SK-N-MC (cell line): Measurements from ENCODE around the gene PLEKHA7.

ENCODE experiments used
- DNase-seq: peaks from one replicate; pipeline ENCODE4 v3.0.0-alpha.2; 2011; ENCODE audit warnings: low read depth, low spot score
- H3K27ac ChIP-seq: fragments of 200-600 bp; sonication (generic); 2 replicates; pipeline ENCODE4 v1.5.1; 2016; ENCODE audit warnings: mixed run types
- H3K36me3 ChIP-seq: fragments of 200-600 bp; sonication (generic); 2 replicates; pipeline ENCODE4 v1.6.1; 2017; ENCODE audit warnings: antibody characterized with exemption, low read length, mixed read lengths; ENCODE audit not compliant: insufficient read depth
- H3K4me3 ChIP-seq: fragments of 200-600 bp; sonication (generic); 2 replicates; pipeline ENCODE4 v1.5.1; 2016
- H3K9ac ChIP-seq: fragments of 200-600 bp; sonication (generic); 2 replicates; pipeline ENCODE4 v1.8.0; 2017; ENCODE audit warnings: mixed run types, mixed read lengths; ENCODE audit not compliant: insufficient read length
- H3K9me3 ChIP-seq: fragments of 200-600 bp; sonication (generic); 2 replicates; pipeline ENCODE4 v1.6.1; 2017; ENCODE audit warnings: low read depth, mild to moderate bottlenecking, antibody characterized with exemption, low read length, moderate library complexity, mixed read lengths
- EZH2 ChIP-seq: fragments of 200-600 bp; sonication (generic); IDR thresholded peaks from one replicate; pipeline ENCODE4 v1.6.1; 2017; ENCODE audit warnings: antibody characterized with exemption
- FOXP2 ChIP-seq: optimal IDR thresholded peaks from 2 replicates; pipeline ENCODE3; 2011; ENCODE audit warnings: mild to moderate bottlenecking, moderate library complexity; ENCODE audit not compliant: insufficient read depth; ENCODE audit errors: extremely low read length, control extremely low read depth
- POLR2AphosphoS5 ChIP-seq: IDR thresholded peaks from 2 replicates; pipeline ENCODE4 v1.6.1; 2012; ENCODE audit warnings: mild to moderate bottlenecking, low read depth, low read length, borderline replicate concordance

The PLEKHA7 gene

DNA sequence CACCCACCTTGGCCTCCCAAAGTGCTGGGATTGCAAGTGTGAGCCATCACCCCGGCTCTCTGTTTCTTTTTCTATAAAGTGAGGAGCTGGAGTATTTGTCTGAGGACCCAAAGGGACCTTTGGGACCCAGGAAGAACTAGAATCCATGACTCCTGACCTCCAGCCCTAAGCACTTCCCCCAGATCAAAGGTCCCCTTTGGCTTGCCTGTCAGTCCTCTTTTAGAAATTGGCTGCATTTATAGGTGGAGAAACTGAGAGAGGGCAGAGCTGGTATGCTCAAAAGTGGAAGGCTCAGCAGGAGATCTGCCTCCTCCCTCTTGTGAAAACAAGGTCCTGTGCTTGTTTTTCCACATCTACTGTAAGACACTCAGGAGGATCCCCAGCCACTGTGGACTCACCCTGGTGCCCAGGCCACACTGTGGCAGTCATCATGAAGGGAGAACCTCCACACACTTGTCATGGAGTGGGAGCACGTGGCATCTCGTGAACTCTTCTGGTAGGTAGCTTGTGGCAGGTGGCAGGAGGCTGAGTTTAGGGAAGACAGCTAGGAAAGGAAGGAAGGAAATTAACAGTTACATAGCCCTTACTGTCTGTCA, 12.4 kb upstream of the PLEKHA7 start:
- H3K36me3 ChIP-seq = no peaks in the 10 kb centered on the region
- no peak overlapping the region for H3K9ac ChIP-seq
- H3K27ac ChIP-seq = no peak overlapping the region
- TF ChIP-seq EZH2 = no peak
- TF ChIP-seq POLR2AphosphoS5 = no peak
- no peak for TF ChIP-seq FOXP2
- H3K4me3 ChIP-seq = no peak overlapping the region
- no peak for DNase-seq
- H3K9me3 ChIP-seq = no peaks in the 10 kb centered on the region

DNA sequence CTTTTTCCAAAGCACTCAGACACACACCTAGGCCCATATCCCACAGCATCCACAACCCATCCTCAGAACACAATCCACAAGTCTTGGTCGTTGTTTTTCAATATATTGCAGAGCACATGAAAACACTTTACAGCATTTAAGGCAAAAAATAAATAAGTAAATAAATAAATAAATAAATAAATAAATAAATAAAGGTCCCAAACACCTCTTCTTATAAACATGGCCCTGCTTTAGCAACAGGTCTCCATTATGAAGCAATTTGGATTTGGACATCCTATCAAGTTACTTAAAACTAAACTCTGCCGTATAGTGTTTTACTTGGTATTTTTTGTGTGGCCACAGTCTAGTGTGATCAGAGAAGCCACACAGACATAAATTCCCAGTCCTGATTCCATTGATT, 10.7 kb upstream of the PLEKHA7 start:
- no peaks in the 10 kb centered on the region for H3K9me3 ChIP-seq
- H3K4me3 ChIP-seq = no peak overlapping the region
- no peak for DNase-seq
- no peak overlapping the region for H3K27ac ChIP-seq
- TF ChIP-seq FOXP2 (no peak), EZH2 (no peak), POLR2AphosphoS5 (no peak)
- no peaks in the 10 kb centered on the region for H3K36me3 ChIP-seq
- H3K9ac ChIP-seq = no peak overlapping the region

DNA sequence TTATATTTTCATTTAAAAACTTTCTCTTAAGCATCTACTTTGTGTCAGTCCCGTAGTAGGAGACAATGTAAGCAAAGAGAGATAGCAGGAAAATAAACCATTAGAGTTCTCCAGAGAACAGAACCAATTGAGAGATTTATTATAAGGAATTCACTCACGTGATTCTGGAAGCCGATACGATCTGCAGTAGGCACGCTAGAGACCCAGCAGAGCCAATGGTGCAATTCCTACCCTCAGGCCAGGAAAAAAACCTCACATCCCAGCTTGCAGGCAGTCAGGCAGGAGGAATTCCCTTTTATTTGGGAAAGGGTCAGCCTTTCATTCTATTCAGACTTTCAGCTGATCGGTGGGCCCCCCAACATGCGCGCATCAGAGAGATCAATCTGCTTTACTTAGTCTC, 7.3 kb upstream of the PLEKHA7 start:
- Histone ChIP-seq H3K9ac (no peak overlapping the region), H3K27ac (peak overlapping the region; percentile 78), H3K4me3 (peak overlapping the region; percentile 60), H3K9me3 (no peaks in the 10 kb centered on the region), H3K36me3 (no peaks in the 10 kb centered on the region)
- TF ChIP-seq POLR2AphosphoS5 = no peak
- no peak for TF ChIP-seq EZH2
- TF ChIP-seq FOXP2 = no peak
- peak; percentile 84 for DNase-seq

DNA sequence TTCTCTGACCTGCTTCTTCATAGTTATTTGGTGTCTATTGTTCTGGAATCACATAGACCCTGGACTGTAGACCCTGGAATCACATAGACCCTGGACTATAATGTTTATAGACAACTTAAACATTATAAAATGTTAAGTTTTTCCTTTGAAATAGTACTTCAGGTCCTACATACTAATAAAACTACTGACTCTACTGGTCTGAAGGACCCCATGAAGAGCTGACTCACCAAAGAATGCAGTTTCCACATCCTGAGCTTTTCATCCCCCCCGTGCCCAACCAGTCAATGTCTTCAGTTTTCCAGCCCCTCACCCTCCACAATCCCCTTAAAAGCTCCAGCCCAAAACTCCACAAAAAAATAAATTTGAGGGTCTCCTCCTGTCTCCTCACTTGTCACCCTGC, 6.6 kb upstream of the PLEKHA7 start:
- no peak for TF ChIP-seq FOXP2
- no peak for TF ChIP-seq POLR2AphosphoS5
- no peak for TF ChIP-seq EZH2
- H3K9ac ChIP-seq = peak overlapping the region; percentile 30
- H3K36me3 ChIP-seq = no peaks in the 10 kb centered on the region
- H3K4me3 ChIP-seq = peak overlapping the region; percentile 60
- no peaks in the 10 kb centered on the region for H3K9me3 ChIP-seq
- no peak for DNase-seq
- H3K27ac ChIP-seq = peak overlapping the region; percentile 78

- H3K27ac ChIP-seq = no peak overlapping the region
- H3K9ac ChIP-seq = no peak overlapping the region
- no peak for TF ChIP-seq EZH2
- TF ChIP-seq FOXP2 = no peak
- no peak for TF ChIP-seq POLR2AphosphoS5
- DNase-seq = no peak
- H3K9me3 ChIP-seq = no peaks in the 10 kb centered on the region
- H3K4me3 ChIP-seq = no peak overlapping the region
- no peaks in the 10 kb centered on the region for H3K36me3 ChIP-seq
Observed at GRCh38 chr11:17019232-17019631, 5.0 kb upstream of the PLEKHA7 start.

DNA sequence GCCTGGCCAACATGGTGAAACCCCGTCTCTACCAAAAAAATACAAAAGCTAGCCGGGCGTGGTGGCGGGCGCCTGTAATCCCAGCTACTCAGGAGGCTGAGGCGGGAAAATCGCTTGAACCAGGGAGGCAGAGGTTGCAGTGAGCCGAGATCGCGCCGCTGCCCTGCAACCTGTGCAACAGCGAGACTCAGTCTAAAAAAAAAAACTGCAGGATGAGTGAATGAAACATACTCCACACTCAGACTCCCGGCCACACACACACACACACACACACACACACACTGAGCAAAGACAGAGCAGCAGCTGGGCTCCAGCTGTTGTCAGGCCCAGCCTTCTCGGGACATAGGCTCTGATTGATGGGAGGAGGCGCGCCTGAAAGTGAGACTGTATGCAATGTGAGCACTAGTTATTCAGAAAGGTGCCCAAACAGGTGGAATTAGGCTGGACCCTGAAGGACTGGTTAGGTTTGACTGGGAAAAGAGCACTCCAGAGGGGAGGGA, 1.5 kb upstream of the PLEKHA7 start:
- no peak overlapping the region for H3K9ac ChIP-seq
- DNase-seq = no peak
- H3K36me3 ChIP-seq = no peaks in the 10 kb centered on the region
- H3K27ac ChIP-seq = no peak overlapping the region
- H3K9me3 ChIP-seq = no peaks in the 10 kb centered on the region
- no peak overlapping the region for H3K4me3 ChIP-seq
- TF ChIP-seq FOXP2 (no peak), POLR2AphosphoS5 (no peak), EZH2 (no peak)

DNA sequence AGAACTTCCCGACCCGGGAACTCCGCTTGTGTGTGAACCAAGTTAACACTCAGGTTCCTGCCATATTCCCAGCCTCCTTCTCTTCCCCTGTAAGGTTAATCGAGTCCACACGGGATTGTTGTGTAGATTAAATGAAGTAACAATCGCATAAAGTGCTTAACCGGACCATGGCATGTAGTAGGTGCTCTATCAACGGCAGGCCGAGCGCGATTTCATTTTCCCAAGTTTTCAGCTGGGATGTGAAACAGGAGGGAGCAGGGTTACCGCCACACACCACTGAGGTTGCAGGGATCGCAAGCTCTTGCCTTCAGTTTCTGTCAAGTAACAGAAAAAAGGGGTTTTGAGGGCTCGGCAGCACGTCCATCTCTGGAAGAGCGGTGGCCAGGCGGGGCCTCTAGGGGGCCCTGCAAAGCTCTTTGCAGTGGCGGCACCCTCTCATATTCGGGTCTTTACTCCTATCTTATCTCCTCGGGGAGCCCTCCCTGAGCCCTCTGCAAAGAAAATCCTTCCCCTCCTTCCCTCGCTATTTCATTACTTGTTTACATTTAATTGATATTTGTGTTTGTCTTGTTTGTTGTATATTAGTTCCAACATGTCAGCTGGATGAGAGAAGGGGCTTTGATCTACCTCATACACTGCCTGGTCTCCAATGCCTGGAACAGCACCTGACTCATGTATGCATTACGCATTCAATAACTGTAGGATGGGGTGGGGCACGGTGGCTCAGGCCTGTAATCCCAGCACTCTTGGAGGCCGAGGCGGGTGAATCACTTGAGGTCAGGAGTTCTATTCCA, 816 bp upstream of the PLEKHA7 start:
- no peak for DNase-seq
- Histone ChIP-seq H3K9ac (no peak overlapping the region), H3K9me3 (no peaks in the 10 kb centered on the region), H3K4me3 (peak overlapping the region; percentile 58), H3K36me3 (no peaks in the 10 kb centered on the region), H3K27ac (no peak overlapping the region)
- TF ChIP-seq EZH2 (no peak), POLR2AphosphoS5 (no peak), FOXP2 (no peak)

DNA sequence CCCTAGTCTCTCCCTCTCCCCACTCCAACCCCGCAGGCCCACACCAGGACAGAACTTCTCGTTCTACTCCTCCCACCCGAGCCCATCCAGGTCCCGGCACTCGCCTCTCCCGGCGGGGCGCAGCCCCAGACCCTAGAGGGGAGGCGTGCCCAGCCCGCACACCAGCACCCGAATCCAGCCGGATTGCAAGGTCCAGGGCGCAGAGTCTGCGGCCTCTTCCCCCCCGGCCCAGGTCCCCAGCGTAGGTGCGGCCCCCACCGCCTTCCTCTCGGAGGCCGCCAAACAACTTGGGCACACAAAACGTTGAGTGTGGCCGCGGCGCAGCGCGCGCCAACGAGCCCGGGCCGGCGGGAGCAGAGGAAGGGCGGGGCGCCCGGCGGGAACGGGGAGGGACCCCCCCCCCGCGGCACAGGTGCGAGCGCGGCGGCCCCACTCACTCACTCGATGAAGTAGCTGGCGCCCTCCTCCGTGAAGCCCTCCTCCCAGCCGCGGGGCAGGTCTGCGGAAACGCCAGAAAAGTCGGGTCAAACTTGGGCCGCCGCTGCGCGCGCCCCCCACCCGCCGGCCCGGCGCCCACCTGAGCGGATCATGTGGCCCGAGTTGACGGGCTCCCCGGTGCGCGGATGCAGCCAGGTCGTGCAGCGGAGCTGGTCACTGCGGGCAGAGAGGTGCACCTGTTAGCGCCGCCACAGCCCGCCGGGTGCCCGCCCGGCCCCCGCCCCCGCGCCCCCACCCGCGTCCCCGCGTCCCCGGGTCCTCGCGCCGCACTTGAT, 480 bp downstream of the PLEKHA7 start:
- no peak for DNase-seq
- TF ChIP-seq FOXP2 (no peak), POLR2AphosphoS5 (no peak), EZH2 (no peak)
- Histone ChIP-seq H3K27ac (no peak overlapping the region), H3K9me3 (no peaks in the 10 kb centered on the region), H3K9ac (peak overlapping the region; percentile 76), H3K36me3 (no peaks in the 10 kb centered on the region; the same call in 1 of the 2 replicates), H3K4me3 (peak overlapping the region; percentile 91)
